Heart left ventricle (tissue), 13 donors: ENCODE data around the gene FNDC3B.

Source experiments
- CTCF ChIP-seq, 12 donors: fragments of 200-600 bp; sonication (generic) in 4 of 12; IDR thresholded peaks; one replicate each; pipeline versions ENCODE4 v1.5.0 to v1.8.0; 2018 to 2022; ENCODE audit warnings: antibody characterized with exemption in 12 of 12, mild to moderate bottlenecking in 5 of 12
- POLR2A ChIP-seq, 2 donors: fragments of 450-650 bp; IDR thresholded peaks; one replicate each; pipeline ENCODE4 v1.6.1; 2017; ENCODE audit warnings: antibody characterized with exemption in 2 of 2, mild to moderate bottlenecking in 2 of 2, moderate library complexity in 2 of 2
- donor health status: ischemic (EF 13 %, LVEDD 7.1; RV severe dilation, severe dysfunction).
- donor health status: DM: no; HTN: yes; CAD: no.
- donor health status: DM: no; HTN: no; CAD: no.
- donor health status: ischemic (EF 25% LVEDD 6.9; RV normal size, moderate dysfunction).
- donor health status: ischemic (EF 25% LVEDD 5.7; RV mildly dilated, moderate dysfunction).
- donor health status: ischemic (EF 35%, LVEDD 5.7; RV mildly dilated, moderate dysfunction).
- donor health status: nonischemic (EF 11% LVEDD 7.7; RV severe dilation, severe dysfunction).
- donor health status: DM: yes; HTN: yes; CAD: no.
- donor health status: PGD.
- donor health status: ischemic (EF 29% LVEDD 5.4; RV normal size, mild dysfunction).
- donor health status: nonischemic (EF 23%, LVEDD 6.1; RV moderate dilation, normal function).

- TF ChIP-seq CTCF (IDR thresholded peaks at IDR 0.05) = no peak
- TF ChIP-seq POLR2A (IDR thresholded peaks at IDR 0.05) = no peak
Measured at GRCh38 chr3:172031996-172032395, 7.4 kb upstream of the FNDC3B start.
